GM21717 (cell line): ENCODE results near the gene FAM24A.
"Not testable (repeated sequence)": the region's sequence is repeated elsewhere in the genome, so short reads cannot be mapped to it uniquely, and the experiment has no call there.

Source experiments
- ATAC-seq: cut with Tn5 transposase; IDR thresholded peaks from one replicate; pipeline ENCODE4 v1.9.1; 2021; ENCODE audit warnings: mild to moderate bottlenecking, moderate library complexity; ENCODE audit not compliant: unreplicated experiment

The FAM24A gene

GRCh38 chr10:122910310-122910709 is at the start of gene FAM24A:
Gene FAM24A (plus strand): TSS chr10:122910610. CDS start chr10:122911635, 1,025 bp downstream.
- no peak for ATAC-seq

DNA sequence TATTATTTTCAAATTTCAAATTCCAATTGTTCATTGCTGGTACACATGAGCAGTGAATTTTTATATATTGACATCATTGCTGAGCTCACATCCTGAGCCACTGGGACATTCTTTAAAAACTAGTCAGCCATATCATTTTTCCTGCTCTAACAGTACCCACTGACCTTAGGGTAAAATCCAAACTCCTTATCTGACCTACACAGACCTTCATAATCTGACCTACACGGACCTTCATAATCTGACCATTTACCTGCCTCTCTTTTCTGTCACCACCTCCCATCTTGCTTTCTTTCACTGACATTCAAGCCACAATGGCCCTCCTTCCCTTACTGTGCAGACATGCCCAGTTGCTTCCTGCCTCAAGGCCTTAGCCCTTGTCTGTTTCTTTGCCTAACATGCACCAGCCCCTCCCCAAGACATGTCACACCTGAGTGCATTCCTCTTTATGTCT is 48.7 kb upstream of the FAM24A start:
- no peak for ATAC-seq

DNA sequence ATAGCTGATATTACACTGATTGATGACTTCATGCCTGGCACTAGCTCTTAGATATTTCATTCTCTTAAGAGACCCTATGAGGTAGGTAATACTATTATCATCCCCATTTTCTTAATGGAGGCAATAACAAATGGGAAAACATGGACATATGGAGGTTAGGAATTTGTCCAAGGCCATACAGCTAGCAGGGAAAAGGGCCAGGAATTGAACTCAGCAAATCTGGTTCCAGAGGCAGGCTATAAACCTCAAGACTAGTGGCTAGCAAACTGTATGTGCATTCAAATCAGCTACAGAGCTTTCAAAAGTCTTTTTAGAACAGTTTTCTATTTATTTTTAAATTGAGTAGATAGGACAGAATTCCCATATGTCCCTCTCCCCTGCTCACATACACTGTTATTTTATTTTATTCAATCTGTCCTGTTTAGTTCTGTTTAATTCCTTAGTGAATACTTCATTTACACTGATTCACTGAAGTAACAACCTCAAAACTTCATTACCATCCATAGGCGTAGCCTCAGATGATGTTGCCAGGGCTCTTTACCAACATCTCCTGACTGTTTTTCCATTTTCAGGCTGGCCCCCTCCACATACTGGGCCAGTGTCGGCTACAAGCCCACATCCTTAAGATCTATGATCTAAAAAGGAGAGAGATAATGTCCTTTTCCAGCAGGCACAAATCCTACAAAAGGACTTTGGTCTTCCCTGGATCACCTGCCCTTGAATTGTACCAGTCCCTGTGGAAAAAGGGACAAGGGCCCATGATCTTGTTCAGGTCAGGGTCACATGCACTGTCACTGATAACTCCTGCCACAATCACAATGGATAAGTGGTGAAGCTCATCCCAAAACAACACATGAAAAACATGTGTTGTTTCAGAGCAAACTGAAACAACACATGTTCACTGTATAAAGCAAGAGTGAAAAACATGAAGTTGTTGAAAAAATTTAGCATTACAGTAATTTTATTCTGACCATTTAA is 46.9 kb upstream of the FAM24A start:
- ATAC-seq: no peak

DNA sequence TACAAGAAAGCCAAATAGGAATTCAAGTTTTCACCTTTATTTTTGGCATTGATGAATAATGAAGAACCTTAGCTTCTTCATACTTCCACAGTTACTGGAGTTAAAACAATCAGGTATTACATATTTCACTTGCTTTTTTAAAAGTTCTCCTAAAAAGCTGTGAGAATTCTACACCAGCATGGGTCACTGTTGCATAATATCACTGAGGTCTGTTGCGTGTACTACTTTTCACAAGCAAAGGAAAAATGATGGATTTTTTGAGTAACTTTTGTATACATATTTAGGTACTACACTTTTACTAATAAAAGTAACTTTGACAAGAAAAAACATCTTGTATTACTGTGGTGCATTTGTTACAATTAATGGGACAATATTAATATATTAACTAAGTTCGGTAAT is 46.2 kb upstream of the FAM24A start:
- no peak for ATAC-seq

DNA sequence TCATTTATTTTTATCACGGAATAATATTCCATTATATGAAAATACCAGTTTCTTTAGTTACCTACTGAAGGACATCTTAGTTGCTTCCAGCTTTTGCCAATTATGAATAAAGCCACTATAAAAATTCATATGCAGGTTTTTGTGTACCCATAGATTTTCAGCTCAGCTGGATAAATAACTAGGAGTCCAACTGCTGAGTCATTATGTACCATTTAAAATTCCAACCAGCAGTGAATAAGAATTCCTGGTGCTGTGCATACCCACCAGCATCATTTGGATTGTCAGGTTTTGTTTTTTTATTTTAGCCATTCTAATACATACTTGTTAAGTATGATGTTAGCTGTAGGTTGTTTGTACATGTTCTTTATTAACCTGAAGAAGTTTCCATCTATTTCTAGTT is 45.5 kb upstream of the FAM24A start:
- ATAC-seq: no peak

DNA sequence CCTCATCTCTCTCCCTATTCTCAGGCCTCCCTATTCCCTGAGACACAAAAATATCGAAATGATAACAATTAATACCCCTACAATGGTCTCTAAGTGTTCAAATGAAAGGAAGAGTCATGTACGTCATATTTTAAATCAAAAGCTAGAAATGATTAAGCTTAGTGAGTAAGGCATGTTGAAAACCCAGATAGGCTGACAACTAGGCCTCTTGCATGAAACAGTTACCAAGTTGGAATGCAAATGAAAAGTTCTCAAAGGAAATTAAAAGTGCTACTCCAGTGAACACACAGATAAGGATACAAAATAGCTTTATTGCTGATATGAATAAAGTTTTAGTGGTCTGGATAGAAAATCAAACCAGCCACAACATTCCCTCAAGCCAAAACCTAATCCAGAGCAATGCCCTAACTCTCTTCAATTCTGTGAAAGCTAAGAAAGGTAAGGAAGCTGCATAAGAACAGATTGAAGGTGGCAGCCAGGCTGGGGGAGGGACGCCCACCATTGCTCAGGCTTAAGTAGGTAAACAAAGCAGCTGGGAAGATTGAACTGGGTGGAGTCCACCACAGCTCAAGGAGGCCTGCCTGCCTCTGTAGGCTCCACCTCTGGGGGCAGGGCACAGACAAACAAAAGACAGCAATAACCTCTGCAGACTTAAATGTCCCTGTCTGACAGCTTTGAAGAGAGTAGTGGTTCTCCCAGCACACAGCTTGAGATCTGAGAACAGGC is 43.5 kb upstream of the FAM24A start:
- ATAC-seq: not testable (repeated sequence)

- not testable (repeated sequence) for ATAC-seq
Observed at GRCh38 chr10:122868768-122869167, 41.6 kb upstream of the FAM24A start.

DNA sequence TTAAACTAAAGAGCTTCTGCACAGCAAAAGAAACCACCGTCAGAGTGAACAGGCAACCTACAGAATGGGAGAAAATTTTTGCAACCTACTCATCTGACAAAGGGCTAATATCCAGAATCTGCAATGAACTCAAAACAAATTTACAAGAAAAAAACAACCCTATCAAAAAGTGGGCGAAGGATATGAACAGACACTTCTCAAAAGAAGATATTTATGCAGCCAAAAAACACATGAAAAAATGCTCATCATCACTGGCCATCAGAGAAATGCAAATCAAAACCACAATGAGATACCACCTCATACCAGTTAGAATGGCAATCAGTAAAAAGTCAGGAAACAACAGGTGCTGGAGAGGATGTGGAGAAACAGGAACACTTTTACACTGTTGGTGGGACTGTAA is 38.5 kb upstream of the FAM24A start:
- ATAC-seq: not testable (repeated sequence)

GRCh38 chr10:122875843-122876466 is 34.5 kb upstream of the FAM24A start:
- no peak for ATAC-seq

DNA sequence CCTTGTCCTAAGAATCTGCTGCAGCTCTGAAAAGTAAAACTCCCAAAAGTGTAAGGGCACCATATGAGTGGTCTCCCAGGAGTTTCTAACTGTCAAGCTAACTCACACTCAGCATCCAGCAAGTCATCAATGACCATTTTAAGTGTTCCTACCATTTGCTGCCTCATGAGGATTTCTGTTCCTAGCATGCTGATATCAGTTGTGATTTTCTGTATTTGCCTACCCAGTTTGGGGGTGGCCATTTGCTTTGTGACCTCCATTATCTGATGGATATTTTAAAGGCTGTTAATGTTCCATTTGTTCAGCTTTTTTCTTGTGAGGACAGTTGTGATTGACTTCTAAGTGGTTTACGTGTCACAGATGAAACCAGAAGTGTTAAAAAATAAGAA is 33.9 kb upstream of the FAM24A start:
- no peak for ATAC-seq

GRCh38 chr10:122877264-122877663 is 33.1 kb upstream of the FAM24A start:
- ATAC-seq: no peak

DNA sequence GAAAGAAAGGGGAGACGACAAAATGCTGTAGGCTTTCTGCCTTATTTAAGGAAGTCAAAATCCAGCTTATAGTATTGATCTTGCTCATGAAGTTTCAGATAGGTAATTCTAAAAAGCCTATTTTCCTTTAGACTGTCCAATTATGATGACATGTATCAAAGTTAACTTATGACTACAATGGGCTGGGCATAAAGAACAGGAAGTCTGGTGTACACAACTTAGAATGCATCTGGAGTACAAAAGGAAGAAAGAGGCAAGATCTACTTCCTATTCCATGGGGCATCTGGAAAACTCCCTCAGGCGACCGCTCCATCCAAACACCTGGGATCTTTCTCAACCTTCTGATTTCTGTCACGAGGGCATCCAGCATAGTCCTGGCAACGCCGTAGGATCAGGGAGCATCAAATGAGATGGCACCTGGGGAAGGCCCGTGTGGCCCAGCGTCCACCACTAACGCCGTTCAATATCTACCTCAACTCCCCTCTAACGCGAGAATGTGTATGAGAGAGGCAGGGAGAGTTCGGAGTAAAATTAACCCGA is 31.5 kb upstream of the FAM24A start:
- ATAC-seq: peak; percentile 10

GRCh38 chr10:122879339-122880273 is 30.8 kb upstream of the FAM24A start, which contains the start of gene FAM24B:
Gene FAM24B (minus strand): TSS chr10:122879581. CDS start chr10:122850515, 29,066 bp downstream.
- peak; percentile 81 for ATAC-seq

DNA sequence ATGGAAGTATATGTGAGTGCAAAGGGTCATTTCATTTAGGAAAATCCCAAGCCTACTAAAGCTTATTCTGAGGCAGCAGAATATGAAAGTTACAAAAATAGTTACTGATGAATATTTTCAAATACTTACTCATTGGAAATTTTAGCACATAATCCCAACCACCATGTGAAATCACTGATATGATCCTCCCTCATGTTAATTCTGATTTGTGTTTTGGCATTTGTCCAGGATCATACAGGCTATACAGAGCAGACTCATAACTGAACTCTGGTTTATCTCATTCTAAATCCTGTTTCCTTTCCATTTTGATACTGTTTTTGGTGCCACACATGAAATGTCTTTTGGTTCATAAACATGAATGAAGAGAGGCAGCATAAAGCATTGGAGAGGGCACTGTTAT is 27.6 kb upstream of the FAM24A start:
- no peak for ATAC-seq

DNA sequence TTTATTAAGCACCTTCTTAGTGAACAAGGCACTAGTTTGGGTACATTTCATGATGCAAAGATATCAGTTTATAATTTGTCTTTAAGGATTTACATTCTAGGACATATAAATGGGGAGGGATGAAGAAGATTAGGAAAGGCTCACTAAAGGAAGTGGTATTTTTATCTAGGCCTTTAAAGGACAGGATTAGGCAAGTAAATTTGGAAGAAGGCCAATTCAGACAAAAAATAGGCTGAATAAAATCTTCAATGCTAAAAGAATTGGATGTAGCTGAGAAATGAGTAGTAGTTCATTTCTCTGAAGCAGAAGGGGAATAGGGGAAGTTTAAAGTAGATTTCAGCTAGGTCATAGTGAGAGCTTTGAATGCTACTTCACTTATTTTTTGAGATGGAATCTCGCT is 26.2 kb upstream of the FAM24A start:
- no peak for ATAC-seq

DNA sequence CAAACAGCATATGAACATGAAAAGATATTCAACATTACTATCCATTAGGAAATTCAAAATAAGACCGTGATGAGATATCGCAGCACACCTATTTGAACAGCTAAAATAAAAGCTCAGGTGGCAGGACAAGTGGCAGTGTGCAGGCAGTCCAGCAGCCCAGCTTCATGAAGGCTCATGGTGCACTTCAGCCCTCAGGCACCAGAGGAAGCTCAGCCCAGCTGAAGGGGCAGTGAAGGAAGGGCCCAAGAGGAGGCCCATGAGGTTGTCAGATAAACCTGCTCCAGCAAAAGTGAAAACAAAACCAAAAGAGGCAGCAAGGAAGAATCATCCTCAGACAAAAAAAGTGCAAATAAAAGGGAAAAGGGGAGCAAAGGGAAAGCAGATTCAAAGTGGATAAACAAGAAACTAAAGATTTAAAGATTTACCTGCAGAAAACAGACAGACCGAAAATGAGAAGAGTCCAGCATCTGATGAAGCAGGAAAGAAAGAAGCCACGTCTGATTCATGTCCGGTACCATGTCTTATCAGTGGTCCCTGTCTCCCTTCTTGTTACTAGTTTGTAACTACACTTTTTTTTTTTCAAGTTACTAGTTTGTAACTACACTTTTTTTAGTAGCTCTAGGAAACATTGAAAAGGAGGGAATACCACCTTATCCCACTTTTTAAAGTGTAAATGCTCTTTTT is 16.0 kb upstream of the FAM24A start:
- no peak for ATAC-seq

- not testable (repeated sequence) for ATAC-seq
Observed at GRCh38 chr10:122903861-122904260, 6.5 kb upstream of the FAM24A start.

DNA sequence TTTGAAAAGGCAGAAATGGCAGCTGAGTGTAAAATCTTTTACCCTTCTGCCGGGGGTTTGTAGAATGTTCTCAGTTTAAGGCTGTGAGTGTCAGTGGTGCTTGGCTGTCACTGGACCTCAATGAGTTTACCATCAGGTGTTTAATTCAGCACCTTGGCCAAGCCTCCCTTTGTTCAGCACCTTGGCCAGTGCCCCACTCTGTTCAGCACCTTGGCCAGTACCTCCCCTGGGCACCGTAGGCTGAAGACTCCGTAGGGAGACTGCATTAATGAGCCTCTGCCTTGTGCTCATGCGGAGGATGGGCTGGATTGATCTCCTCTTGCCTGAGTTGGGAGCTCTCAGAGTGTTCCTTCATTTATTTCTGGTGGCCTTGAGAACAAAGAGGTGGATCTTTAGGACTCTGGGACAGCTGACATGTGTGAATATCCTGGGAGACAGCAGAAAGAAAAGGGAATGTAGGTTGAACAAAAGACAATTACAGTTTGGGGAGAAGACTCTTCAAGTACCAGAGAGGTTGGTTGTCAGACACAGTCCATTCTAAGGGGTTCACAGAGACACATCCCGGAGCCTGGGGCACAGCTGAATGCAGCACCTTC is 1.6 kb downstream of the FAM24A start:
- no peak for ATAC-seq

- no peak for ATAC-seq
Observed at GRCh38 chr10:122915700-122916099, 5.3 kb downstream of the FAM24A start.
